Loucy (cell line): ENCODE results near the gene PTGR2.

Experiments used
- EZH2phosphoT487 ChIP-seq: fragments of 200-600 bp; IDR thresholded peaks from 2 replicates; pipeline ENCODE4 v1.6.1; 2018; ENCODE audit warnings: antibody characterized with exemption, mild to moderate bottlenecking, moderate library complexity, borderline replicate concordance
- TF ChIP-seq, protein P1 (sequence below): fragments of 200-600 bp; sonication (generic); conservative IDR thresholded peaks from 2 replicates; pipeline ENCODE4 v1.5.1; 2014; ENCODE audit warnings: mild to moderate bottlenecking, antibody characterized with exemption, low read length

DNA sequence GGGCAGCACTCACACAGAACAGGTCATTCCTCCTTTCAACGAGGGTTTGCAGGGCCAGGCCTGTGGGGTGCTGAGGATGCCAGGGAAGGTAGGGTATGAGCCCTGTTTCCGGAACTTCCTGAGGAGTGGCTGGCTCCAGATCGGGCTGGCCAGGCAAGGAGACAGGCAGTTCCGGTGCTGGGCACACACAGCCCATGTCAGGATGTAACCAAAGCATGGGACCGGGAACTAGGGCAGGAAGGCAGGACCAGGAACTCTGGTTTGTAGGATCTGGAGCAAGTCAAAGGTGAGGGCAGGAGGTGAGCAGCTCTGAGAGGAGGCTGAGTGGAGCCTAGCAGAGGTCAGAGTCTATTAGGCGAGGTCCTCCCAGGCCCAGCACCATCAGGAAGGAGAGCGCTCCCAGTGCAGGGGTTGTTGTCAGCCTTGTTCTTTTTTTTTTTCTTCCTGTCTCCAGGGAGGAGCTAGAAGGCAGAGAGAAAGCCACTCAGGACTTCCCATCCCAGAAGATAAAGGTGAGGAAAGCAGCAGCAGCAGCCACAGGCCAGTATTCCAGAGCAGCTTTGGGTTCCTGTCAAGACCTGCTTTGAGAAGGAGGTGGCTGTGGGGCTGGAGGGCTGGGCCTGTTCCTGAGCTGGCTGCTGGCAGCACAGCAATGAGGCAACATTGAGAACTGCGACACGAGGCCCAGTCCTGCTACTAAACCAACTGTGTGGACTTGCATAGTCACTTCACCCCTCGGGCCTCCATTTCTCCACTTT is 49.0 kb upstream of the PTGR2 start:
- TF ChIP-seq, protein P1, sequence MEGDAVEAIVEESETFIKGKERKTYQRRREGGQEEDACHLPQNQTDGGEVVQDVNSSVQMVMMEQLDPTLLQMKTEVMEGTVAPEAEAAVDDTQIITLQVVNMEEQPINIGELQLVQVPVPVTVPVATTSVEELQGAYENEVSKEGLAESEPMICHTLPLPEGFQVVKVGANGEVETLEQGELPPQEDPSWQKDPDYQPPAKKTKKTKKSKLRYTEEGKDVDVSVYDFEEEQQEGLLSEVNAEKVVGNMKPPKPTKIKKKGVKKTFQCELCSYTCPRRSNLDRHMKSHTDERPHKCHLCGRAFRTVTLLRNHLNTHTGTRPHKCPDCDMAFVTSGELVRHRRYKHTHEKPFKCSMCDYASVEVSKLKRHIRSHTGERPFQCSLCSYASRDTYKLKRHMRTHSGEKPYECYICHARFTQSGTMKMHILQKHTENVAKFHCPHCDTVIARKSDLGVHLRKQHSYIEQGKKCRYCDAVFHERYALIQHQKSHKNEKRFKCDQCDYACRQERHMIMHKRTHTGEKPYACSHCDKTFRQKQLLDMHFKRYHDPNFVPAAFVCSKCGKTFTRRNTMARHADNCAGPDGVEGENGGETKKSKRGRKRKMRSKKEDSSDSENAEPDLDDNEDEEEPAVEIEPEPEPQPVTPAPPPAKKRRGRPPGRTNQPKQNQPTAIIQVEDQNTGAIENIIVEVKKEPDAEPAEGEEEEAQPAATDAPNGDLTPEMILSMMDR = no peak
- no peak for TF ChIP-seq EZH2phosphoT487
